CD8-positive, alpha-beta memory T cell (primary cell): ENCODE measurements around the gene PRR33. TPM values are rescaled to one million over a fixed set of nuclear protein-coding genes. Genes with fewer than 3 reads are reported as not detected.
"Not testable (repeated sequence)": the region's sequence is repeated elsewhere in the genome, so short reads cannot be mapped to it uniquely, and the experiment has no call there.

Experiments used
- CTCF ChIA-PET: fragments of 350-600 bp; sonication (Branson Sonifier 250); formaldehyde crosslinking; loops from one replicate; lab custom pipeline; 2021; ENCODE audit warnings: antibody characterized with exemption; lab: Charles Lee
- POLR2A ChIA-PET: fragments of 350-600 bp; sonication (Branson Sonifier 250); formaldehyde crosslinking; loops from one replicate; lab custom pipeline; 2021; ENCODE audit warnings: antibody characterized with exemption; lab: Charles Lee
- DNase-seq, 5 donors: peaks; one replicate each; pipeline versions ENCODE4 v3.0.0 to v3.0.0-alpha.2; 2020 to 2022; ENCODE audit warnings: mixed read lengths in 1 of 5
- H3K27ac ChIP-seq: one replicate; pipeline ENCODE4 v1.7.0; 2013; ENCODE audit warnings: low read depth, mild to moderate bottlenecking, low read length, moderate library complexity
- H3K27me3 ChIP-seq: 2 replicates; pipeline ENCODE4 v1.7.0; 2013; ENCODE audit warnings: low read length, mild to moderate bottlenecking; ENCODE audit not compliant: insufficient read depth, poor library complexity, severe bottlenecking
- H3K36me3 ChIP-seq: 2 replicates; pipeline ENCODE4 v1.7.0; 2013; ENCODE audit warnings: mild to moderate bottlenecking, low read length, moderate library complexity; ENCODE audit not compliant: insufficient read depth
- H3K4me1 ChIP-seq: 2 replicates; pipeline ENCODE4 v1.7.0; 2013; ENCODE audit warnings: mild to moderate bottlenecking, low read length, moderate library complexity; ENCODE audit not compliant: insufficient read depth
- H3K4me3 ChIP-seq: 2 replicates; pipeline ENCODE4 v1.7.0; 2013; ENCODE audit warnings: mild to moderate bottlenecking, low read length
- H3K9me3 ChIP-seq: 2 replicates; pipeline ENCODE4 v1.7.0; 2013; ENCODE audit warnings: mild to moderate bottlenecking, low read length
- H3K27ac Mint-ChIP-seq, 8 donors: one replicate each; pipeline ENCODE4 v1.8.0; 2020 to 2021; ENCODE audit warnings: mixed read lengths in 8 of 8, mild to moderate bottlenecking in 6 of 8, inconsistent platforms in 3 of 8, moderate library complexity in 3 of 8
- H3K27me3 Mint-ChIP-seq, 2 donors: one replicate each; pipeline ENCODE4 v1.8.0; 2020 to 2021; ENCODE audit warnings: mixed read lengths in 2 of 2, mild to moderate bottlenecking in 1 of 2, moderate library complexity in 1 of 2
- H3K36me3 Mint-ChIP-seq, 3 donors: one replicate each; pipeline ENCODE4 v1.8.0; 2020 to 2021; ENCODE audit warnings: mixed read lengths in 3 of 3, inconsistent platforms in 1 of 3, mild to moderate bottlenecking in 1 of 3
- H3K4me1 Mint-ChIP-seq, 3 donors: one replicate each; pipeline ENCODE4 v1.8.0; 2020 to 2021; ENCODE audit warnings: mixed read lengths in 3 of 3, inconsistent platforms in 1 of 3, mild to moderate bottlenecking in 1 of 3
- H3K4me3 Mint-ChIP-seq, 7 donors: one replicate each; pipeline ENCODE4 v1.8.0; 2020 to 2021; ENCODE audit warnings: mixed read lengths in 7 of 7, mild to moderate bottlenecking in 6 of 7, moderate library complexity in 4 of 7, inconsistent platforms in 2 of 7
- H3K9me3 Mint-ChIP-seq, 5 donors: one replicate each; pipeline ENCODE4 v1.8.0; 2020 to 2022; ENCODE audit warnings: mixed read lengths in 5 of 5, mild to moderate bottlenecking in 3 of 5, moderate library complexity in 2 of 5, inconsistent platforms in 1 of 5
- polyA plus RNA-seq: library from polyadenylated mRNA; unstranded; fragments of 300-500 nt; fragmentation: Illumina TruSeq; gene quantifications from one replicate; pipeline ENCODE4 v1.2.3, GENCODE V29; 2021
- total RNA-seq, 2 experiments: library from RNA; stranded (reverse); gene quantifications; one replicate each; pipeline ENCODE4 v1.2.3, GENCODE V29; 2021

PRR33 gene
- total RNA-seq (not detected), polyA plus RNA-seq (0.17 TPM)

DNA sequence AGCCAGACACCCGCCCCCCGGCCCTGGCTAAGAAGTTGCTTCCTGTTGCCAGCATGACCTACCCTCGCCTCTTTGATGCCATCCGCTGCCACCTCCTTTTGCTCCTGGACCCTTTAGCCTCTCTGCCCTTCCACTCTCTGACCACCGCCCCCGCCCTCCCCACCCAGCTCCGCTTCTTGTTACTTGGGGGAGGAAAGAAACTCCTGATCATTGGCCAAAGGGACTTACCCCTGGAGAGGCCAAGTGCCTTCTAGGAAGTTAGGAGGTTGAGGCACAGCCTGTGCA, at the start of gene PRR33:
Gene PRR33, minus strand, starts transcription at position 65 of the 285 bp plus-strand sequence. CDS start 1,311 bp downstream, outside the sequence.
- Mint-ChIP-seq H3K4me1 (peaks cover 27 to 65% (median 31%) of the 10 kb centered on the region in 3 donors), H3K9me3 (no peaks in the 10 kb centered on the region), H3K36me3 (peaks cover 0 to 13% (median 0%) of the 10 kb centered on the region in 3 donors), H3K4me3 (peak within 1 kb of the TSS in 3 of 7 donors; percentile 5 to 82 (median 50)), H3K27ac (peak within 1 kb of the TSS in 4 of 8 donors; percentile 34 to 80 (median 50)), H3K27me3 (peaks cover 0 to 3% of the 10 kb centered on the region in 2 donors)
- H3K27me3 ChIP-seq, result no peaks in the 10 kb centered on the region
- peaks cover 39% of the 10 kb centered on the region for H3K4me1 ChIP-seq
- peak within 1 kb of the TSS; percentile 39 for H3K4me3 ChIP-seq
- no peak within 1 kb of the TSS for H3K27ac ChIP-seq
- POLR2A ChIA-PET, result interaction anchor here (1.3 to 1.9 kb wide), 3 partner anchors 25 to 41 kb away, joined by 3 to 10 read pairs (median 4); no protein-coding TSS in a partner anchor
- CTCF ChIA-PET, result interaction anchor here (1.2 to 1.9 kb wide), 2 partner anchors 9 to 25 kb away, joined by 3 to 6 read pairs; no protein-coding TSS in a partner anchor
- no peaks in the 10 kb centered on the region for H3K36me3 ChIP-seq
- DNase-seq, result no peak
- H3K9me3 ChIP-seq, result no peaks in the 10 kb centered on the region

DNA sequence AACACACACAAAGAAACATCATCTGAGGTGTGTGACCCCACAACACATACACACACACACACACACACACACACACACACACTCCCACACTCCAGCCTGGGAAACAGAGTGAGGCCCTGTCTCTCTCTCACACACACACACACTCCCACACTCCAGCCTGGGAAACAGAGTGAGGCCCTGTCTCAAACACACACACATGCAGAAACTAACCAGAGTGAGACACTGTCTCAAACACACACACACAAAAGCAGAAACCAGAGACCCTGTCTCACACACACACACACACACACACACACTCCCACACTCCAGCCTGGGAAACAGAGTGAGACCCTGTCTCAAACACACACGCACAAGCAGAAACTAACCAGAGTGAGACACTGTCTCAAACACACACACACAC, 48.1 kb upstream of the PRR33 start:
- H3K27me3 Mint-ChIP-seq, H3K36me3 ChIP-seq, POLR2A ChIA-PET, H3K9me3 ChIP-seq, CTCF ChIA-PET, H3K36me3 Mint-ChIP-seq, H3K27ac ChIP-seq, H3K27me3 ChIP-seq, H3K9me3 Mint-ChIP-seq, H3K4me1 ChIP-seq, H3K4me3 ChIP-seq: not testable (repeated sequence)
- Mint-ChIP-seq H3K4me3 (peak overlapping the region in 2 of 7 donors; percentile 10 to 52), H3K4me1 (peaks cover 4 to 11% (median 6%) of the 10 kb centered on the region in 3 donors), H3K27ac (peak overlapping the region in 5 of 8 donors; percentile 20 to 88 (median 40))
- DNase-seq, result peak in 1 of 5 donors; percentile 19

DNA sequence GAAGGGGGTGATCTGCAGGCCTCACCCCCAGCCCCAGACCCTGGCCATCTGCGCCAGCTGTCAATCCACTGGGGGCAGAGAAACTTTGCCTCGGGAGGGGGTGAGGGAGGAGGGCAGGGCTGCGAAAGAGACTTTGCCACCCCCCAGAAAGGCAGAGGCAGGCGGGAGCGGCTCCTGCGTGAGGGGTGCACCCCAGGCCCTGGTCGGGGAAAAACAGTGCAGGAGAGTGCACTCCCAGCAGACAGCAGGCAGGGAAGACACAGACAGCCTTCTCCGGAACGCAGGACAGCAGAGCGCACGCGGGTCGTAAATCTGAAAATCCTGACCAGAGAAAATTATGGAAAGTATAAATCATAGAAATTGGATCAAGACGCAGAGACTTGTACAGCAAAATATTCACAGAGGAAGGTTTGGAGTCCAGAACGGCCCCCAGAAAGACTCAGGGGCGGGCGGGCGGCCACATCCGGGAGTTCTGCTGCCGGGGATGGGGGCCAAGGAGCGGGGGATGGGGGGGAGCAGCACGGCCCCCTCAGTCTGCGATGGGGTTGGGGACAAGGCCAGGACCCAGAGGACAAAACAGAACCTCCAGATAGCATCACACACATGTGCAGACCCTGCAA, 47.4 kb upstream of the PRR33 start:
- Mint-ChIP-seq H3K4me3 (peak overlapping the region in 2 of 7 donors; percentile 32 to 58), H3K4me1 (peaks cover 4 to 11% (median 6%) of the 10 kb centered on the region in 3 donors), H3K27ac (peak overlapping the region in 2 of 8 donors; percentile 19 to 21), H3K36me3 (peaks cover 0 to 2% (median 0%) of the 10 kb centered on the region in 3 donors), H3K27me3 (peaks cover 0 to 3% of the 10 kb centered on the region in 2 donors), H3K9me3 (no peaks in the 10 kb centered on the region)
- POLR2A ChIA-PET, result no interaction called here
- Histone ChIP-seq H3K27me3 (no peaks in the 10 kb centered on the region), H3K9me3 (no peaks in the 10 kb centered on the region), H3K4me3 (no peak overlapping the region), H3K27ac (no peak overlapping the region), H3K36me3 (no peaks in the 10 kb centered on the region), H3K4me1 (no peaks in the 10 kb centered on the region)
- CTCF ChIA-PET, result no interaction called here
- DNase-seq, result peak in 1 of 5 donors; percentile 47

DNA sequence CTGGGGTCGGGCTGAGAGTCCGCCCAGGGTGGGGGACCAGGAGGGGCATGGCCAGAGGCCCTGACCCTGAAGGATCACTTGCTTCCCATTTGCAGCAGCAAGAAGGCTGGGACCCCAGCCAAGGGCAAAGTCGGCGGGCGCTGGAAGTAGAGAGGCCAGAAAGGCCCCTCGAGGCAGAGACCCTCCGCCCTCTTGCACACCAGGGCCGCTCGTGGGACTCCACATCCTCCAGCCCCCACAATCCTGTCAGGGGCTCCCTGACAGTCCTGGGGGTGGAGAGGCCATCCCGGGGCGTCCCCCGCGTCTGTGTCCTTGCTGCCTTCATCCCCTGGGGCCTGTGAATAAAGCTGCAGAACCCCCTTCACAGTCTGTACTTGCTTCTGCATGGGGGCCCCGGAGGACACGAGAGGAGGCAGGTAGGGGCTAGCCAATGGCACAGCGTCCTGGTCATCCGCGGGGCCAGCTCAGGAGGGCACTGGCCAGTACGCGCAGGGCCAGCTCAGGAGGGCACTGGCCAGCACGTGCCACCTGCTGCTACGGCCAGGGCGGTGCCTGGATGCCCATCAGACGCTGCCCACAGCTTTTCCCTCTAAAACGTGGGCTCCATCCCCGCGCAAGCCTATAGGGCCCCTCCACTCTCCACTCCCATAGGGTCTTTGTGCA, 46.8 kb upstream of the PRR33 start:
- Mint-ChIP-seq H3K36me3 (peaks cover 0 to 2% (median 0%) of the 10 kb centered on the region in 3 donors), H3K4me3 (no peak overlapping the region), H3K9me3 (peaks cover 0 to 1% (median 0%) of the 10 kb centered on the region in 5 donors), H3K4me1 (peaks cover 4 to 11% (median 6%) of the 10 kb centered on the region in 3 donors), H3K27me3 (peaks cover 2 to 6% of the 10 kb centered on the region in 2 donors), H3K27ac (no peak overlapping the region)
- H3K36me3 ChIP-seq, result no peaks in the 10 kb centered on the region
- H3K27ac ChIP-seq, result no peak overlapping the region
- H3K9me3 ChIP-seq, result no peaks in the 10 kb centered on the region
- no peaks in the 10 kb centered on the region for H3K27me3 ChIP-seq
- ChIA-PET POLR2A (no interaction called here), CTCF (no interaction called here)
- H3K4me3 ChIP-seq, result no peak overlapping the region
- peak in 1 of 5 donors; percentile 37 for DNase-seq
- H3K4me1 ChIP-seq, result no peaks in the 10 kb centered on the region

DNA sequence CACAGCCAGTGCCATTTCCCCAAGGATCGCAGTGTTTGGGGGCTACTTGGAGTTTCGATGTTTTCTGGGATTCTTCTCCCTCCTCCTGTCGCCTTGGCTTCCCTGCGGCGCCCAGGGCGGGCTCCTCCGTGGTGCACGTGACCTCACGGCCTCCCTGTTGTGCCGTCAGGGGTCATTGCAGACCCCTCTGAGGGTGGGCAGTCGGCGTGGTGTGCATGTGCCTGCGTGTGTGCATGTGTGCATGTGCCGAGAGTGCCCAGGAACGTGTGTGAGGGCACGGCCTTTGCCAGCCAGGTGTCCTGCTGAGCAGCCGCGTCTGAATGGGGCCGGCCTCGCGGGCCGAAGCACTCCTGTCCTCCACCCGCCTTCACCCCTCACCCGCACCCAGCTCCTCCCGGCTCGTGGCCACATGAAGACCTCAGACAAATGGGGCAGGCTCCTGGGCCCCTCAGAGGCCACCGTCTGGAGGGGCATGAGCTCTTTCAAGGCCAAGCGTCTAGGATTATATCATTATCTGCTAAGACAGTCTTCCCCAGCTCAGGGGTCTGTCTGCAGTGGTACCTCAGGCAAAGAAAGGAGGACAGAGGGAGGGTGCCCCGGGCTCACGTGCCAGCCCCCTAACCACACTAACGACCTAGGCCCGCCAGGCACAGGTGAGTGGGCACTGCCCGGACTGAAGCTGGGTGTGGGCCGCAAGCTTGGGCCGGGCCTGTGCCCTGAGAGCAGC, 46.1 kb upstream of the PRR33 start:
- Histone ChIP-seq H3K4me3 (no peak overlapping the region), H3K36me3 (no peaks in the 10 kb centered on the region), H3K9me3 (no peaks in the 10 kb centered on the region), H3K4me1 (no peaks in the 10 kb centered on the region), H3K27me3 (no peaks in the 10 kb centered on the region), H3K27ac (no peak overlapping the region)
- CTCF ChIA-PET, result no interaction called here
- Mint-ChIP-seq H3K27ac (no peak overlapping the region), H3K9me3 (peaks cover 0 to 1% (median 0%) of the 10 kb centered on the region in 5 donors), H3K27me3 (peaks cover 3 to 9% of the 10 kb centered on the region in 2 donors), H3K4me1 (peaks cover 4 to 11% (median 6%) of the 10 kb centered on the region in 3 donors), H3K4me3 (no peak overlapping the region), H3K36me3 (peaks cover 0 to 2% (median 0%) of the 10 kb centered on the region in 3 donors)
- peak in 1 of 5 donors; percentile 39 for DNase-seq
- POLR2A ChIA-PET, result no interaction called here

DNA sequence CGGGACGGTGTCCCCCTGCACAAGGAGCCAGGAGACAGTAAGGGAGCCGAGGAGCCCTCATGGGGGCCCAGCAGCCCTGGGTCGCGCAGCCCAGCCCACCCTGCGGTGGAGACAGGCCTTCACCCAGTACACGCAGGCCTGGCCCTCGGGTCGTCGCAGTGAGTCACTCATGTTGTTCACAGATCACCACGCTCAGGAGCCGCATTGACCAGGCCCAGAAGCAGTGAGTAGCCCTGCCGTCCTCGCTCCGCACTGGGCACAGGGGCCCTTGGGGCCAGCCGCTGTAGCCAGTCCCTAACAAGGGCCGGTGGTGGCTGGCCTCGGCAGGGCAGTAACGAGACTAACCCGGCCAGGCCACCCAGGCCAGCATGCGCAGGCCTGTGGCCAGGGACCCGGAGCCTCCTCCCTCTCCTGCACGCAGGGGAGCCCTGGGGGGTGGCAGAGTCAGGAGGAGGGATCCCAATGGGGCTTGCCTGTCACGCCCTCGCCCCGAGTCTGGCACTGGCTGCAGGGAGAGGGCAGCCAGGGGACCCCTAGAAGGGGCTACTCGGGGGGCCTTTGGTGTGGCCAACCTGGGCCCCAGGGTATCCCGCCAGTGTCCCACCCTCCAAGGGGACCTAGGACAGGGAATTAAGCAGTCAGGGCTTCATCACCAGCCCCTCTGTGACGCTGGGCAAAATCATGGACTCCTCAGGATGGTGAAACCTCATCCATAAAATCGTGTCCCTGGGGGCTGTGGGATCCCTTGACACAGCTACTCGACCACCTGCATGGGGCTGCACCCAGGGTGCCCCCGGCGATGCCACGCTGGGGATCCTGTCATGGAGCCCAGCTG, 45.3 kb upstream of the PRR33 start:
- no peak overlapping the region for H3K27ac ChIP-seq
- no peaks in the 10 kb centered on the region for H3K36me3 ChIP-seq
- POLR2A ChIA-PET, result no interaction called here
- peak in 1 of 5 donors; percentile 31 for DNase-seq
- H3K4me3 ChIP-seq, result no peak overlapping the region
- Mint-ChIP-seq H3K27ac (no peak overlapping the region), H3K27me3 (peaks cover 3 to 9% of the 10 kb centered on the region in 2 donors), H3K4me3 (no peak overlapping the region), H3K4me1 (peaks cover 4 to 11% (median 6%) of the 10 kb centered on the region in 3 donors), H3K9me3 (peaks cover 0 to 1% (median 0%) of the 10 kb centered on the region in 5 donors), H3K36me3 (peaks cover 0 to 2% (median 0%) of the 10 kb centered on the region in 3 donors)
- CTCF ChIA-PET, result no interaction called here
- no peaks in the 10 kb centered on the region for H3K9me3 ChIP-seq
- no peaks in the 10 kb centered on the region for H3K27me3 ChIP-seq
- no peaks in the 10 kb centered on the region for H3K4me1 ChIP-seq

DNA sequence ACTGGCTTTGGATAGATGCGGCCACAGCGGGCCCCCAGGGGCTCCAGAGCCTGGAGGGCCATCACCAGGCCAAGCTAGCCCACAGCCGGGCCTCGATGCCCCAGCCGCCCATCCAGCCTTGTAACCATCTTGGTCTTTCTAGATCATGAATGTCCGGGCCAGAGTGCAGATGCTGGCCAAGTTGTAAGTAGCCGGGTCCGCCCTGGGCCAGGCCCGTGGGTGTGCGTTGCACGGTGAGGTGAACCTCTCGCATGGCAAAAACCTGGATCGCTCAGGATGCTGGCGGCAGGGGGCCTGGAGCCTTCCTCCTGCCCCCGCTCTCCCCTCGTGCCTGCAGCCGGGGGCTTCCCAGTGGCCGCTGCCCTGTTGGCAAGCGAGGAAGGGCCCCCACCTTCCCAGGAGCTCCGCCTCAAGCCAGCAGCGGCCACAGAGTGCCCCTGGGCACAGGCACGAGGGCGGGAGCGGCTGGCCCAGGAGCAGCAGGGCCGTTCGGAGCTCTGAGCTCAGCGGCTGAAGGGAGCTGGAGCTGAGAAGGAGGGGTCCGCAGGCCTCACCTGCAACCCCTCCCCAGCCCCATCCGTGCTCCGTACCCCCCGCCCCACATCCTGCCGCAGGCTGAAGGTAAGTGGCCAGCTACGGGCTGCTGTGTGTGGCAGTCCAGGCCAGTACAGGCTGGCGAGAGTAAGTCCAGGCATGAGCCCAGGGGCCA, 44.5 kb upstream of the PRR33 start:
- peak in 1 of 5 donors; percentile 39 for DNase-seq
- Histone ChIP-seq H3K4me3 (no peak overlapping the region), H3K36me3 (no peaks in the 10 kb centered on the region), H3K4me1 (no peaks in the 10 kb centered on the region), H3K9me3 (no peaks in the 10 kb centered on the region), H3K27ac (no peak overlapping the region), H3K27me3 (no peaks in the 10 kb centered on the region)
- POLR2A ChIA-PET, result no interaction called here
- H3K9me3 Mint-ChIP-seq, result peaks cover 0 to 1% (median 0%) of the 10 kb centered on the region in 5 donors
- CTCF ChIA-PET, result interaction anchor here (0.7 to 3.0 kb wide), 4 partner anchors 23 to 242 kb away, joined by 3 to 10 read pairs (median 5); partner anchors contain the start of gene SYT8
- no peak overlapping the region for H3K4me3 Mint-ChIP-seq
- peaks cover 0 to 2% (median 0%) of the 10 kb centered on the region in 3 donors for H3K36me3 Mint-ChIP-seq
- peaks cover 4 to 11% (median 6%) of the 10 kb centered on the region in 3 donors for H3K4me1 Mint-ChIP-seq
- H3K27me3 Mint-ChIP-seq, result peaks cover 3 to 9% of the 10 kb centered on the region in 2 donors
- no peak overlapping the region for H3K27ac Mint-ChIP-seq
